Natural killer cell (primary cell): ENCODE data around the gene PSMD12. TPM values are rescaled to one million over a fixed set of nuclear protein-coding genes. Genes with fewer than 3 reads are reported as not detected.

Source experiments
- ATAC-seq, 3 donors: fragments of 150-1000 bp in 2 of 3; fragments of 200-7000 bp in 1 of 3; cut with Tn5 transposase; 1 replicate in 1 of 3; 2 replicates in 2 of 3; pipeline ENCODE4 v1.10.0; 2021; ENCODE audit warnings: mild to moderate bottlenecking in 2 of 3, moderate library complexity in 2 of 3
- DNase-seq, 2 donors: peaks; one replicate each; pipeline versions ENCODE4 v3.0.0 to v3.0.0-alpha.2; 2013 to 2021; ENCODE audit warnings: mixed read lengths in 1 of 2
- H3K27ac ChIP-seq: one replicate; pipeline ENCODE4 v1.5.1; 2013; ENCODE audit warnings: mild to moderate bottlenecking, low read length
- H3K27me3 ChIP-seq: one replicate; pipeline ENCODE4 v1.6.1; 2013; ENCODE audit warnings: low read length; ENCODE audit not compliant: control insufficient read depth, insufficient read depth
- H3K36me3 ChIP-seq: one replicate; pipeline ENCODE4 v1.6.1; 2013; ENCODE audit warnings: low read length; ENCODE audit not compliant: control insufficient read depth, insufficient read depth
- H3K4me1 ChIP-seq: one replicate; pipeline ENCODE4 v1.6.1; 2013; ENCODE audit warnings: low read length; ENCODE audit not compliant: control insufficient read depth, insufficient read depth
- H3K4me3 ChIP-seq: one replicate; pipeline ENCODE4 v1.5.1; 2013; ENCODE audit warnings: low read length
- H3K9me3 ChIP-seq: one replicate; pipeline ENCODE4 v1.6.1; 2013; ENCODE audit warnings: low read length; ENCODE audit not compliant: control insufficient read depth, insufficient read depth
- H3K27ac Mint-ChIP-seq, 2 donors: one replicate each; pipeline ENCODE4 v1.8.0; 2022; ENCODE audit warnings: mild to moderate bottlenecking in 2 of 2, mixed read lengths in 2 of 2, moderate library complexity in 1 of 2
- H3K27me3 Mint-ChIP-seq, 2 donors: one replicate each; pipeline ENCODE4 v1.8.0; 2022; ENCODE audit warnings: low read depth in 2 of 2, mixed read lengths in 2 of 2
- H3K36me3 Mint-ChIP-seq: one replicate; pipeline ENCODE4 v1.8.0; 2022; ENCODE audit warnings: mixed read lengths
- H3K4me1 Mint-ChIP-seq, 2 donors: one replicate each; pipeline ENCODE4 v1.8.0; 2022; ENCODE audit warnings: mixed read lengths in 2 of 2
- H3K4me3 Mint-ChIP-seq: one replicate; pipeline ENCODE4 v1.8.0; 2022; ENCODE audit warnings: mild to moderate bottlenecking, moderate library complexity, mixed read lengths
- H3K9me3 Mint-ChIP-seq, 2 donors: one replicate each; pipeline ENCODE4 v1.8.0; 2022; ENCODE audit warnings: mixed read lengths in 2 of 2
- CTCF ChIP-seq: fragments of 200-600 bp; IDR thresholded peaks from one replicate; pipeline ENCODE4 v1.8.0; 2022; ENCODE audit warnings: antibody characterized with exemption
- WGBS: methylation state at CpG from one replicate; pipeline ENCODE4 v1.1.7; 2013; ENCODE audit warnings: missing lambda C conversion rate; ENCODE audit not compliant: insufficient coverage; 5-methylcytosine and 5-hydroxymethylcytosine counted together
- intact Hi-C: fragments of 100-400 bp; cut with micrococcal nuclease; formaldehyde crosslinking; loops from one replicate; pipeline ENCODE4 v1.14.2; 2022
- total RNA-seq, 4 donors: library from RNA; stranded (reverse); fragments of 120-200 nt in 1 of 4; gene quantifications; one replicate each; pipeline versions ENCODE4 v1.2.3 to v1.2.4, GENCODE V29; 2013 to 2022

The PSMD12 gene
- total RNA-seq, 3 donors from 2014 or later (not counting 1 experiment from before 2014, with no cell fraction given) = 57.4 to 58.2 (median 58.0) TPM

GRCh38 chr17:67376737-67377487 is 10.5 kb upstream of the PSMD12 start, which contains the start of gene PITPNC1:
Gene PITPNC1 (plus strand): TSS chr17:67377281.
- peak within 1 kb of the TSS; percentile 73 for H3K4me3 ChIP-seq
- H3K36me3 Mint-ChIP-seq = no peaks in the 10 kb centered on the region
- WGBS = under 1% methylated on average over 56 of the region's 56 CpGs

GRCh38 chr17:67376415-67376736 is 10.0 kb upstream of the PSMD12 start:
- H3K4me1 ChIP-seq = peaks cover 32% of the 10 kb centered on the region
- Mint-ChIP-seq H3K27ac (peak overlapping the region; percentile 91 to 92), H3K36me3 (no peaks in the 10 kb centered on the region), H3K9me3 (no peaks in the 10 kb centered on the region), H3K27me3 (no peaks in the 10 kb centered on the region), H3K4me1 (peaks cover 28 to 30% of the 10 kb centered on the region in 2 donors), H3K4me3 (peak overlapping the region; percentile 82)
- peak overlapping the region; percentile 67 for H3K27ac ChIP-seq
- peak overlapping the region; percentile 48 for H3K4me3 ChIP-seq
- TF ChIP-seq CTCF = no peak
- WGBS = 18% methylated on average over 6 of the region's 6 CpGs
- no peak for DNase-seq
- H3K36me3 ChIP-seq = no peaks in the 10 kb centered on the region
- intact Hi-C loops = loop anchor here (2.0 to 5.0 kb wide), 3 partner anchors 14 to 76 kb away; no protein-coding TSS in a partner anchor
- no peaks in the 10 kb centered on the region for H3K9me3 ChIP-seq
- no peak for ATAC-seq
- H3K27me3 ChIP-seq = no peaks in the 10 kb centered on the region

More at GRCh38 chr17:67376737-67377487, 10.5 kb upstream of the PSMD12 start, which contains the start of gene PITPNC1:
- no peaks in the 10 kb centered on the region for H3K9me3 Mint-ChIP-seq
- no peaks in the 10 kb centered on the region for H3K27me3 ChIP-seq
- H3K4me1 ChIP-seq = peaks cover 37% of the 10 kb centered on the region
- peak; percentile 13 for TF ChIP-seq CTCF
- H3K4me1 Mint-ChIP-seq = peaks cover 33 to 35% of the 10 kb centered on the region in 2 donors
- no peaks in the 10 kb centered on the region for H3K9me3 ChIP-seq
- H3K4me3 Mint-ChIP-seq = peak within 1 kb of the TSS; percentile 96
- no peaks in the 10 kb centered on the region for H3K27me3 Mint-ChIP-seq
- DNase-seq (peak; percentile 86 to 94), ATAC-seq (peak; percentile 72 to 88 (median 83))
- peak within 1 kb of the TSS; percentile 91 to 92 for H3K27ac Mint-ChIP-seq
- intact Hi-C loops = loop anchor here (2.0 to 5.0 kb wide), 3 partner anchors 14 to 75 kb away; no protein-coding TSS in a partner anchor
- H3K36me3 ChIP-seq = no peaks in the 10 kb centered on the region
- H3K27ac ChIP-seq = peak within 1 kb of the TSS; percentile 89

- no peaks in the 10 kb centered on the region for H3K36me3 Mint-ChIP-seq
- H3K27ac ChIP-seq = no peak overlapping the region
- no peaks in the 10 kb centered on the region for H3K27me3 Mint-ChIP-seq
- DNase-seq (no peak), ATAC-seq (no peak)
- no peaks in the 10 kb centered on the region for H3K36me3 ChIP-seq
- TF ChIP-seq CTCF = no peak
- no peaks in the 10 kb centered on the region for H3K9me3 Mint-ChIP-seq
- H3K4me1 Mint-ChIP-seq = peaks cover 28 to 29% of the 10 kb centered on the region in 2 donors
- H3K27me3 ChIP-seq = no peaks in the 10 kb centered on the region
- peak overlapping the region in 1 of 2 donors; percentile 36 for H3K27ac Mint-ChIP-seq
- H3K4me3 ChIP-seq = no peak overlapping the region
- WGBS = 85% methylated on average over 6 of the region's 6 CpGs
- H3K9me3 ChIP-seq = no peaks in the 10 kb centered on the region
- no peak overlapping the region for H3K4me3 Mint-ChIP-seq
- intact Hi-C loops = loop anchor here (2.0 to 5.0 kb wide), 3 partner anchors 15 to 77 kb away; no protein-coding TSS in a partner anchor
- peaks cover 26% of the 10 kb centered on the region for H3K4me1 ChIP-seq
Observed at GRCh38 chr17:67375716-67376115, 9.3 kb upstream of the PSMD12 start.
